Trophoblast cell (in vitro differentiated cells and primary cell): ENCODE results near the gene TSPAN33.

ENCODE experiments used
- DNase-seq, 2 donors: peaks; one replicate each; pipeline ENCODE4 v3.0.0-alpha.2; 2016
- H2AFZ ChIP-seq: 2 replicates; pipeline ENCODE4 v1.6.1; 2013; ENCODE audit warnings: low read length, moderate library complexity, mild to moderate bottlenecking; ENCODE audit not compliant: insufficient read depth, poor library complexity
- H2AK5ac ChIP-seq: 2 replicates; pipeline ENCODE4 v1.6.1; 2013; ENCODE audit warnings: mild to moderate bottlenecking, low read length
- H2BK120ac ChIP-seq: 2 replicates; pipeline ENCODE4 v1.6.1; 2013; ENCODE audit warnings: low read length, mild to moderate bottlenecking, moderate library complexity; ENCODE audit not compliant: insufficient read depth, poor library complexity
- H2BK12ac ChIP-seq: 2 replicates; pipeline ENCODE4 v1.6.1; 2013; ENCODE audit warnings: mild to moderate bottlenecking, low read length, moderate library complexity
- H2BK5ac ChIP-seq: 2 replicates; pipeline ENCODE4 v1.6.1; 2013; ENCODE audit warnings: low read length, low read depth, moderate library complexity, mild to moderate bottlenecking; ENCODE audit not compliant: poor library complexity
- H3K14ac ChIP-seq: 2 replicates; pipeline ENCODE4 v1.6.1; 2013; ENCODE audit warnings: mild to moderate bottlenecking, low read length
- H3K18ac ChIP-seq: 2 replicates; pipeline ENCODE4 v1.6.1; 2013; ENCODE audit warnings: mild to moderate bottlenecking, low read length
- H3K23ac ChIP-seq: 2 replicates; pipeline ENCODE4 v1.6.1; 2013; ENCODE audit warnings: low read length
- H3K27ac ChIP-seq: 2 replicates; pipeline ENCODE4 v1.5.1; 2013; ENCODE audit warnings: low read depth, mild to moderate bottlenecking, inconsistent platforms, low read length, moderate library complexity
- H3K27me3 ChIP-seq: 2 replicates; pipeline ENCODE4 v1.6.1; 2013; ENCODE audit warnings: inconsistent platforms, mild to moderate bottlenecking, low read length, moderate library complexity; ENCODE audit not compliant: insufficient read depth
- H3K36me3 ChIP-seq, 2 experiments: 1 replicate in 1 of 2; 2 replicates in 1 of 2; pipeline ENCODE4 v1.6.1; 2013; ENCODE audit warnings: low read length in 2 of 2, mild to moderate bottlenecking in 2 of 2, moderate library complexity in 1 of 2; ENCODE audit not compliant: insufficient read depth in 2 of 2, control insufficient read depth in 1 of 2
- H3K4ac ChIP-seq: 2 replicates; pipeline ENCODE4 v1.6.1; 2013; ENCODE audit warnings: low read depth, mild to moderate bottlenecking, low read length, moderate library complexity
- H3K4me1 ChIP-seq, 2 experiments: 1 replicate in 1 of 2; 2 replicates in 1 of 2; pipeline ENCODE4 v1.6.1; 2013; ENCODE audit warnings: low read length in 2 of 2, mild to moderate bottlenecking in 2 of 2, moderate library complexity in 1 of 2; ENCODE audit not compliant: insufficient read depth in 2 of 2, control insufficient read depth in 1 of 2
- H3K4me2 ChIP-seq: 2 replicates; pipeline ENCODE4 v1.6.1; 2013; ENCODE audit warnings: inconsistent platforms, mild to moderate bottlenecking, low read length, moderate library complexity
- H3K4me3 ChIP-seq: 2 replicates; pipeline ENCODE4 v1.5.1; 2013; ENCODE audit warnings: mild to moderate bottlenecking, low read depth, low read length, inconsistent platforms
- H3K79me1 ChIP-seq: one replicate; pipeline ENCODE4 v1.6.1; 2013; ENCODE audit warnings: low read length
- H3K79me2 ChIP-seq: 2 replicates; pipeline ENCODE4 v1.6.1; 2013; ENCODE audit warnings: low read length, mild to moderate bottlenecking; ENCODE audit not compliant: control insufficient read depth, insufficient read depth, poor library complexity
- H3K9ac ChIP-seq: 2 replicates; pipeline ENCODE4 v1.6.1; 2013; ENCODE audit warnings: mild to moderate bottlenecking, low read length
- H3K9me3 ChIP-seq: 2 replicates; pipeline ENCODE4 v1.6.1; 2013; ENCODE audit warnings: low read depth, mild to moderate bottlenecking, control low read depth, inconsistent platforms, low read length; ENCODE audit not compliant: insufficient read depth
- H4K12ac ChIP-seq: 2 replicates; pipeline ENCODE4 v1.6.1; 2013; ENCODE audit warnings: low read depth, mild to moderate bottlenecking, low read length, moderate library complexity
- H4K8ac ChIP-seq: 2 replicates; pipeline ENCODE4 v1.6.1; 2013; ENCODE audit warnings: low read depth, mild to moderate bottlenecking, low read length, moderate library complexity
- H4K91ac ChIP-seq: one replicate; pipeline ENCODE4 v1.6.1; 2013; ENCODE audit warnings: low read depth, mild to moderate bottlenecking, low read length, moderate library complexity
- WGBS: extraction: QIAGEN DNeasy Blood & Tissue Kit; methylation state at CpG from one replicate; pipeline ENCODE4 v1.1.7; 2013; ENCODE audit warnings: missing lambda C conversion rate; ENCODE audit not compliant: insufficient read length, insufficient coverage; ENCODE audit errors: extremely low coverage; 5-methylcytosine and 5-hydroxymethylcytosine counted together

Gene TSPAN33

DNA sequence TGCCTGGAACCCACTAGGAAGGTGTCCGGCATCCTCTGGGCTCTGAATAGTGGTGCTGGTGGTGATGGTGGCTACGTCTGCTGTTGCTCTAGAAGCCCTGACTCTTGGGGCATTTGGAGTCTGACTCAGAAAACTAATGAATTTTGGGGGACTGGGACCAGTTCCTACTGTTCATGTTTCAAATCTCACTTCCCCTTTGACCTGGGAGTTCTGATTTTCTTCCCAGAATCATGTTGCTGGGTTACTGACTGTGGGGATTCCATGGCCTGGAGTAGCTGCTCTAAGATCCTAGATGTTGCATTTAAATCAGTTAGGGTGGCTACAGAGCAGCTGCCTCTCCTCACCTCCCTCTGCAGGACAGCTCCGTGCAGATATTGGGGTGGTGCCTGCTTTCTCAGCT is 3.2 kb downstream of the TSPAN33 start:
- no peaks in the 10 kb centered on the region for H3K36me3 ChIP-seq

DNA sequence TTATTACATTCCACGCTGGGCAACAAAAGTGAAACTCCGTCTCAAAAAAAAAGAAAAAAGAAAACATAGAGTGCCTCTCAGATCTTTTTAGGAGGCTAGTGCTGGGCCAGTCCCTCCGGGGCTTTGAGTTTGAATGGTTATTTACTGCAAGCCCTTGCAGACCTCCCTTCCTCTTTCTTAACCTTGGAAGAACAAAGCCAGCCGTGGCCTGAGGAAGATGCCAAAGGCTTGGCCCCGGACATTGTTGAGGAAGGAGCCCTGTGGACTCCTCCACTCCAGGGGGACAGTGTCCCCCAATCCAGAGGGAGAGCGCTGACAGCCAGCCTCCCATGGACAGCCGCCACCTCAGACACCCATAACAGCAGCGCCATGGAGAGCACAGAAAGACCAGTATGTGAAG is 5.0 kb downstream of the TSPAN33 start:
- no peak for DNase-seq
- Histone ChIP-seq H3K36me3 (no peaks in the 10 kb centered on the region), H3K4me1 (peaks cover 4 to 5% of the 10 kb centered on the region in 2 experiments), H3K27me3 (no peaks in the 10 kb centered on the region), H2BK120ac (no peak overlapping the region), H2AFZ (no peak overlapping the region), H4K91ac (no peak overlapping the region), H4K12ac (no peak overlapping the region), H3K4me3 (no peak overlapping the region), H3K18ac (no peak overlapping the region), H2AK5ac (no peak overlapping the region), H3K9ac (no peak overlapping the region), H4K8ac (no peak overlapping the region), H3K4me2 (no peak overlapping the region), H3K4ac (no peak overlapping the region), H3K14ac (no peak overlapping the region), H3K79me2 (no peaks in the 10 kb centered on the region), H2BK5ac (no peak overlapping the region), H3K27ac (no peak overlapping the region), H3K79me1 (no peaks in the 10 kb centered on the region), H2BK12ac (no peak overlapping the region), H3K9me3 (peaks cover 1% of the 10 kb centered on the region), H3K23ac (no peak overlapping the region)
- WGBS: no CpG with 5 or more reads among the region's 8 CpGs

More for the DNA sequence above, 3.2 kb downstream of the TSPAN33 start:
- no peak overlapping the region for H4K8ac ChIP-seq
- no peaks in the 10 kb centered on the region for H3K27me3 ChIP-seq
- DNase-seq: peak in 1 of 2 donors; percentile 11
- H3K18ac ChIP-seq: no peak overlapping the region
- H3K4me2 ChIP-seq: no peak overlapping the region
- peaks cover 1% of the 10 kb centered on the region for H3K9me3 ChIP-seq
- H3K23ac ChIP-seq: no peak overlapping the region
- no peak overlapping the region for H2AK5ac ChIP-seq
- H3K27ac ChIP-seq: no peak overlapping the region
- H3K14ac ChIP-seq: no peak overlapping the region
- no peak overlapping the region for H3K9ac ChIP-seq
- H2BK12ac ChIP-seq: no peak overlapping the region
- WGBS: no CpG with 5 or more reads among the region's 3 CpGs
- H2BK120ac ChIP-seq: no peak overlapping the region
- H3K4me1 ChIP-seq: peaks cover 7% of the 10 kb centered on the region in 2 experiments
- no peaks in the 10 kb centered on the region for H3K79me2 ChIP-seq
- H4K12ac ChIP-seq: no peak overlapping the region
- no peak overlapping the region for H3K4me3 ChIP-seq
- H4K91ac ChIP-seq: no peak overlapping the region
- H2AFZ ChIP-seq: no peak overlapping the region
- no peaks in the 10 kb centered on the region for H3K79me1 ChIP-seq
- no peak overlapping the region for H2BK5ac ChIP-seq
- H3K4ac ChIP-seq: no peak overlapping the region

DNA sequence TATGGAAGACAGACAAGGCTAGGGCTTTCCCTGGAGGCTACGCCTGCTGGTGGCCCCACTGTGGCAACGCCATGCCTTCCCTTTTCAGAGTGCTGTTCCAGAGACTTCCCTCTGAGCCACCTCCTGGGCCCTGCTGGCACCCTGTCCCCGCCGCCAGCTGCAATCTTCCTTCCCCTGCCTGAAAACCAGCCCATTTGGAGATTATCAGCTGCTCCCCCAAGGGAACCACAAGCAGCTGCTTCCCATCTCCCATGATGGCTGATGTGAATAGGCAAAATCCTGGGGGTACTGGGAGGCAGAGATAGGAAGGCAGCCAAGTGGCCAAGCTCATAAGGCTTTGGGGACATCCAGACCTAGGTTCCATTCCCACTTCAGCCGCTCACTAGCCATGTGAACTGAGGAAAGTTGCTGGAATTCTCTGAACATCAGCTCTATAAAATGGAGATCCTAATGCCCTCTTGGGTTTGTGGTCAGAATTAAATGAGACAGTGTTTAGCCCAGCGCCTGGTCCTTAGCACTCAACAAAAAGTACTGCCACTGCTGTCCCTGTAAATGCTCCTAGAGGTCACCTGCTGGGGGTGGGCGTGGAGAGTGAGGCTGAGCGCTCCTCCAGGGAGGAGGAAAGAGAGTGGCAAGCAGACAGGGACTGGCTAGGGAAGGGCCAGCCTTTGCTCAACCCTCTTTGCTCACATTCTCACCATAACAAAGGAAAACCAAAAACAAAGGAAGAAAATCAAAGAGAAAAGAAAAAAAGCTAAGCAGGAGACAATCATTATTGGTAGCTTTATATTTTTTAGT is 5.9 kb downstream of the TSPAN33 start:
- H2AFZ ChIP-seq: no peak overlapping the region
- H4K91ac ChIP-seq: no peak overlapping the region
- no peak overlapping the region for H2BK5ac ChIP-seq
- H3K4ac ChIP-seq: no peak overlapping the region
- no peaks in the 10 kb centered on the region for H3K79me1 ChIP-seq
- no peak overlapping the region for H3K4me3 ChIP-seq
- H3K4me1 ChIP-seq: no peaks in the 10 kb centered on the region
- peaks cover 1% of the 10 kb centered on the region for H3K9me3 ChIP-seq
- whole genome bisulfite sequencing: no CpG with 5 or more reads among the region's 8 CpGs
- no peak overlapping the region for H2AK5ac ChIP-seq
- H3K9ac ChIP-seq: no peak overlapping the region
- H3K27me3 ChIP-seq: no peaks in the 10 kb centered on the region
- H3K4me2 ChIP-seq: no peak overlapping the region
- H3K14ac ChIP-seq: no peak overlapping the region
- H2BK120ac ChIP-seq: no peak overlapping the region
- H4K12ac ChIP-seq: no peak overlapping the region
- H3K23ac ChIP-seq: no peak overlapping the region
- no peaks in the 10 kb centered on the region for H3K79me2 ChIP-seq
- H3K18ac ChIP-seq: no peak overlapping the region
- H4K8ac ChIP-seq: no peak overlapping the region
- H2BK12ac ChIP-seq: no peak overlapping the region
- DNase-seq: no peak
- H3K36me3 ChIP-seq: no peaks in the 10 kb centered on the region
- no peak overlapping the region for H3K27ac ChIP-seq

DNA sequence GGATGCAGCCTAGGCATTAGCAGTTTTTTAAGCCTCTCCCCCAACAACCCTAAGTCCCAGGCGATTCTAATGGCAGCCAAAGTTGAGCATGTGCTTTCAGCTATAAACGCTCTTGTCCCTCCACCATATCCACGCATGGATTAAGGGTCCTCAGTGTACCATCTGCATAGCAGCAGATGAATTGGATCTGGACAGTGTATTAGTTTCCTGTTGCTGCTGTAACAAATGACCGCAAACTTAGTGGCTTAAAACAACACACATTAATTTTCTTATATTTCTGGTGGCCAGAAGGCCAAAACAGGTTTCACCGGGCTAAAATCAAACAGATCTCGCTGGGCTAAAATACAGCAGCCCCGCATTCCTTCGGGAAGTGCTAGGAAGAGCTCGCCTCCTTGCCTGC is 13.1 kb downstream of the TSPAN33 start:
- Histone ChIP-seq H2AFZ (no peak overlapping the region), H2BK120ac (no peak overlapping the region), H3K27me3 (no peaks in the 10 kb centered on the region), H3K27ac (no peak overlapping the region), H3K4ac (no peak overlapping the region), H3K36me3 (no peaks in the 10 kb centered on the region), H3K4me1 (no peaks in the 10 kb centered on the region), H3K18ac (no peak overlapping the region), H2AK5ac (no peak overlapping the region), H4K8ac (no peak overlapping the region), H3K4me3 (no peak overlapping the region), H2BK5ac (no peak overlapping the region), H2BK12ac (no peak overlapping the region), H3K4me2 (no peak overlapping the region), H4K12ac (no peak overlapping the region), H3K9ac (no peak overlapping the region), H3K79me2 (no peaks in the 10 kb centered on the region), H4K91ac (no peak overlapping the region), H3K23ac (no peak overlapping the region), H3K9me3 (peaks cover 4% of the 10 kb centered on the region), H3K79me1 (no peaks in the 10 kb centered on the region), H3K14ac (no peak overlapping the region)
- no CpG with 5 or more reads among the region's 9 CpGs for WGBS
- DNase-seq: no peak
